Trophoblast cell (in vitro differentiated cells and primary cell): Measurements from ENCODE around the gene MDH1.
A peak's percentile ranks its signal among the peaks of the same experiment; 100 is the strongest.

ENCODE experiments used
- DNase-seq, 2 donors: peaks; one replicate each; pipeline ENCODE4 v3.0.0-alpha.2; 2016
- H2AFZ ChIP-seq: 2 replicates; pipeline ENCODE4 v1.6.1; 2013; ENCODE audit warnings: low read length, moderate library complexity, mild to moderate bottlenecking; ENCODE audit not compliant: insufficient read depth, poor library complexity
- H2AK5ac ChIP-seq: 2 replicates; pipeline ENCODE4 v1.6.1; 2013; ENCODE audit warnings: mild to moderate bottlenecking, low read length
- H2BK120ac ChIP-seq: 2 replicates; pipeline ENCODE4 v1.6.1; 2013; ENCODE audit warnings: low read length, mild to moderate bottlenecking, moderate library complexity; ENCODE audit not compliant: insufficient read depth, poor library complexity
- H2BK12ac ChIP-seq: 2 replicates; pipeline ENCODE4 v1.6.1; 2013; ENCODE audit warnings: mild to moderate bottlenecking, low read length, moderate library complexity
- H2BK5ac ChIP-seq: 2 replicates; pipeline ENCODE4 v1.6.1; 2013; ENCODE audit warnings: low read length, low read depth, moderate library complexity, mild to moderate bottlenecking; ENCODE audit not compliant: poor library complexity
- H3K14ac ChIP-seq: 2 replicates; pipeline ENCODE4 v1.6.1; 2013; ENCODE audit warnings: mild to moderate bottlenecking, low read length
- H3K18ac ChIP-seq: 2 replicates; pipeline ENCODE4 v1.6.1; 2013; ENCODE audit warnings: mild to moderate bottlenecking, low read length
- H3K23ac ChIP-seq: 2 replicates; pipeline ENCODE4 v1.6.1; 2013; ENCODE audit warnings: low read length
- H3K27ac ChIP-seq: 2 replicates; pipeline ENCODE4 v1.5.1; 2013; ENCODE audit warnings: low read depth, mild to moderate bottlenecking, inconsistent platforms, low read length, moderate library complexity
- H3K27me3 ChIP-seq: 2 replicates; pipeline ENCODE4 v1.6.1; 2013; ENCODE audit warnings: inconsistent platforms, mild to moderate bottlenecking, low read length, moderate library complexity; ENCODE audit not compliant: insufficient read depth
- H3K36me3 ChIP-seq, 2 experiments: 1 replicate in 1 of 2; 2 replicates in 1 of 2; pipeline ENCODE4 v1.6.1; 2013; ENCODE audit warnings: low read length in 2 of 2, mild to moderate bottlenecking in 2 of 2, moderate library complexity in 1 of 2; ENCODE audit not compliant: insufficient read depth in 2 of 2, control insufficient read depth in 1 of 2
- H3K4ac ChIP-seq: 2 replicates; pipeline ENCODE4 v1.6.1; 2013; ENCODE audit warnings: low read depth, mild to moderate bottlenecking, low read length, moderate library complexity
- H3K4me1 ChIP-seq, 2 experiments: 1 replicate in 1 of 2; 2 replicates in 1 of 2; pipeline ENCODE4 v1.6.1; 2013; ENCODE audit warnings: low read length in 2 of 2, mild to moderate bottlenecking in 2 of 2, moderate library complexity in 1 of 2; ENCODE audit not compliant: insufficient read depth in 2 of 2, control insufficient read depth in 1 of 2
- H3K4me2 ChIP-seq: 2 replicates; pipeline ENCODE4 v1.6.1; 2013; ENCODE audit warnings: inconsistent platforms, mild to moderate bottlenecking, low read length, moderate library complexity
- H3K4me3 ChIP-seq: 2 replicates; pipeline ENCODE4 v1.5.1; 2013; ENCODE audit warnings: mild to moderate bottlenecking, low read depth, low read length, inconsistent platforms
- H3K79me1 ChIP-seq: one replicate; pipeline ENCODE4 v1.6.1; 2013; ENCODE audit warnings: low read length
- H3K79me2 ChIP-seq: 2 replicates; pipeline ENCODE4 v1.6.1; 2013; ENCODE audit warnings: low read length, mild to moderate bottlenecking; ENCODE audit not compliant: control insufficient read depth, insufficient read depth, poor library complexity
- H3K9ac ChIP-seq: 2 replicates; pipeline ENCODE4 v1.6.1; 2013; ENCODE audit warnings: mild to moderate bottlenecking, low read length
- H3K9me3 ChIP-seq: 2 replicates; pipeline ENCODE4 v1.6.1; 2013; ENCODE audit warnings: low read depth, mild to moderate bottlenecking, control low read depth, inconsistent platforms, low read length; ENCODE audit not compliant: insufficient read depth
- H4K12ac ChIP-seq: 2 replicates; pipeline ENCODE4 v1.6.1; 2013; ENCODE audit warnings: low read depth, mild to moderate bottlenecking, low read length, moderate library complexity
- H4K8ac ChIP-seq: 2 replicates; pipeline ENCODE4 v1.6.1; 2013; ENCODE audit warnings: low read depth, mild to moderate bottlenecking, low read length, moderate library complexity
- H4K91ac ChIP-seq: one replicate; pipeline ENCODE4 v1.6.1; 2013; ENCODE audit warnings: low read depth, mild to moderate bottlenecking, low read length, moderate library complexity
- WGBS: extraction: QIAGEN DNeasy Blood & Tissue Kit; methylation state at CpG from one replicate; pipeline ENCODE4 v1.1.7; 2013; ENCODE audit warnings: missing lambda C conversion rate; ENCODE audit not compliant: insufficient read length, insufficient coverage; ENCODE audit errors: extremely low coverage; 5-methylcytosine and 5-hydroxymethylcytosine counted together

The MDH1 gene

DNA sequence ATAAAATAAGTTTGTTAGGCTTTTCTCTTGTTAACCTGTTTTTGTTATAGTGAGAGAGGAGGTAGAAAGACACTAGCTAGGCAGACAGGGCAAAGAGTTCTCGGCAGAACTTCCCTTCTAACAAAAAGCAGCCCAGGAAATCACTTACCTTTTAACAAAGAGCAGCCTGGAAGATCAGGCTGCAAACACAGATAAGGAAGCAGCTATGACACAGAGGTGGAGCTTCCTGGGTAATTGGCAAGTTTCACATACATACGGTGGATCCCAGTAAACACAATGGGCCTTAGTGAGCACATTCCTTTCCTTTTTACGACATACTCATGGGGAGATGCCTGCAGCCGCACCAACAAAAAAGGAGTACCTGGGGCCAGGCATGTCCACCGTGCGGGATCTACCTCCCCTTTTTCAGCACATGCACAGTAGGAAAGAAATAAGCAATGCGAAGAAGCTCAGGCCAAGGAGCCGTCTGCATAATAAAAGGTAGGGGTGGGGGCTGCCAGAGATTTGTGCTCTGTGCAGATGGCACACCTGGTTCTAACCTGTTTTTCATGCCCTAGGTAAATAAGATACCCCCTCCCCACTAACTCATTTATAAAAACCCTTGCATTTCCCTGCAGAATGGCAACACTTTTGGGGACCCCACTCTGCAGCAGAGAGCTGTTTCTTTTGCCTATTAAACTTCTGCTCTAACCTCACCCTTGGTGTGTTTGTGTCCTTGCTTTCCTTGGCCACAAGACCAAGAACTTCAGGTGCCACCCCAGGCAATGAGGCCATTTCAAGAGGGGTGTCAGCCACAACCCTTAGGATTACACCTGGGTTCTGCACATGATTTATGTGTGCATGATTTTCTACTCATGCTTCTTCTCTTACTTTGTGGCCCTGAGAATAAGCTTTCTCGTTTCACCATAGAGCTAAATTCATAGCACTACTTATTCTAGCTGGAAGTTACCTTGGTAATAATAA, 26.5 kb downstream of the MDH1 start:
- H2BK12ac ChIP-seq = peak overlapping the region; percentile 89
- H4K8ac ChIP-seq = peak overlapping the region; percentile 85
- peaks cover 5% of the 10 kb centered on the region for H3K9me3 ChIP-seq
- peak overlapping the region; percentile 74 for H3K4me2 ChIP-seq
- H3K14ac ChIP-seq = peak overlapping the region; percentile 76
- peaks cover 10 to 16% of the 10 kb centered on the region in 2 experiments for H3K4me1 ChIP-seq
- H2BK5ac ChIP-seq = peak overlapping the region; percentile 95
- H3K4me3 ChIP-seq = no peak overlapping the region
- H3K27ac ChIP-seq = peak overlapping the region; percentile 99
- H2AFZ ChIP-seq = peak overlapping the region; percentile 11
- peaks cover 2% of the 10 kb centered on the region for H3K79me2 ChIP-seq
- H2AK5ac ChIP-seq = peak overlapping the region; percentile 78
- peak; percentile 54 to 83 for DNase-seq
- H4K91ac ChIP-seq = peak overlapping the region; percentile 77
- H3K23ac ChIP-seq = no peak overlapping the region
- H3K27me3 ChIP-seq = no peaks in the 10 kb centered on the region
- H3K4ac ChIP-seq = peak overlapping the region; percentile 47
- peak overlapping the region; percentile 28 for H3K18ac ChIP-seq
- peak overlapping the region; percentile 5 for H3K9ac ChIP-seq
- H4K12ac ChIP-seq = peak overlapping the region; percentile 58
- no CpG with 5 or more reads among the region's 9 CpGs for whole genome bisulfite sequencing
- H3K36me3 ChIP-seq = peaks cover 8 to 10% of the 10 kb centered on the region in 2 experiments
- peak overlapping the region; percentile 90 for H2BK120ac ChIP-seq
- H3K79me1 ChIP-seq = peaks cover 23% of the 10 kb centered on the region

DNA sequence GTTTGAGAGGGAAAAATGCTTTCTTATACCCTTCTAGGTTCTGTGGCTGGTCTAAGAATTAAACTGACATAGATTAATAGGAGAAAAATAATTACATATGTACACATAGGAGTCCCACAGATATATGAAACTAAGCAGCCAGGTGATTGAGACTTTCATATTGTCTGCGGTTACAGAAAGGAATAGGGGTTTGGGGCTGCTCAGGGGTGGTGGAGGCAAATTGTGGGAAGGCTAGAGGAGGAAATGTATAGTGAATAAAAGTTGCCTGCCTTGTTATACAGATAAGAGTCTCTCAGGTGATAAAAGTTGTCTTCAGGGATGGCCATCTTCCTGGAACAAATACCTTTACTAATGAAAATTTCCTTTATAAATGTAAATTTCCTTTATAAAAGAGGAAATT, 28.6 kb downstream of the MDH1 start:
- Histone ChIP-seq H3K9me3 (peaks cover 8% of the 10 kb centered on the region), H3K4me3 (no peak overlapping the region), H2BK12ac (no peak overlapping the region), H3K27me3 (no peaks in the 10 kb centered on the region), H3K79me1 (peaks cover 23% of the 10 kb centered on the region), H4K8ac (no peak overlapping the region), H2BK5ac (no peak overlapping the region), H4K91ac (no peak overlapping the region), H2AFZ (no peak overlapping the region), H4K12ac (no peak overlapping the region), H3K27ac (no peak overlapping the region), H3K9ac (no peak overlapping the region), H3K36me3 (peaks cover 8 to 17% of the 10 kb centered on the region in 2 experiments), H2AK5ac (no peak overlapping the region), H3K4me2 (no peak overlapping the region), H3K4ac (no peak overlapping the region), H3K18ac (no peak overlapping the region), H3K79me2 (peaks cover 2% of the 10 kb centered on the region), H2BK120ac (peak overlapping the region; percentile 20), H3K23ac (no peak overlapping the region), H3K14ac (no peak overlapping the region), H3K4me1 (peaks cover 10 to 16% of the 10 kb centered on the region in 2 experiments)
- no peak for DNase-seq
- no CpG with 5 or more reads among the region's 1 CpG for WGBS

DNA sequence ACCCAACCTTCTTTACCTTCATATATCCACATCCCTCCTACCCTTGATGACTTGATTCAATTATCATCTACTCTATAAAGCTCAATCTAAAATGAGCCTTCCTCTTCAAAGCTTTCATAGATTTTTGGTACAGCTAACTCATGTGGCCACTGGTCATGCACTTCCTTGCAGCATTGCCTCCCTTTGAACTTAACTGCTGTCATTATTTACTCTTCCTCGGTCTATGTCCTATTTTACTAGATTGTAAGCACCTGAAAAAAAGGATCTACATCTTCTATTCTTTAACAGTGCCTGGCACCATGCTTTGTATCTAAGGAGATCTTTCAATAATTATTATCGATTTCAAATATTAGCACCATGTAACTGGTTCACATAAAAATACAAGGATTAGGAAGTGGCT, 30.6 kb downstream of the MDH1 start:
- no peak overlapping the region for H3K18ac ChIP-seq
- H3K27me3 ChIP-seq = no peaks in the 10 kb centered on the region
- H4K12ac ChIP-seq = no peak overlapping the region
- no peak overlapping the region for H3K4me3 ChIP-seq
- no peak overlapping the region for H3K14ac ChIP-seq
- no peak overlapping the region for H2AK5ac ChIP-seq
- H2BK5ac ChIP-seq = no peak overlapping the region
- no peak overlapping the region for H2BK120ac ChIP-seq
- H3K79me1 ChIP-seq = peaks cover 8% of the 10 kb centered on the region
- no peak overlapping the region for H2BK12ac ChIP-seq
- no peak overlapping the region for H3K4ac ChIP-seq
- H3K79me2 ChIP-seq = no peaks in the 10 kb centered on the region
- peaks cover 3 to 7% of the 10 kb centered on the region in 2 experiments for H3K4me1 ChIP-seq
- H4K8ac ChIP-seq = no peak overlapping the region
- H3K4me2 ChIP-seq = no peak overlapping the region
- H3K36me3 ChIP-seq = peaks cover 8 to 20% of the 10 kb centered on the region in 2 experiments
- H4K91ac ChIP-seq = no peak overlapping the region
- no peak overlapping the region for H3K9ac ChIP-seq
- no CpG with 5 or more reads among the region's 2 CpGs for WGBS
- H2AFZ ChIP-seq = no peak overlapping the region
- no peak for DNase-seq
- H3K27ac ChIP-seq = no peak overlapping the region
- H3K23ac ChIP-seq = no peak overlapping the region
- peaks cover 10% of the 10 kb centered on the region for H3K9me3 ChIP-seq

DNA sequence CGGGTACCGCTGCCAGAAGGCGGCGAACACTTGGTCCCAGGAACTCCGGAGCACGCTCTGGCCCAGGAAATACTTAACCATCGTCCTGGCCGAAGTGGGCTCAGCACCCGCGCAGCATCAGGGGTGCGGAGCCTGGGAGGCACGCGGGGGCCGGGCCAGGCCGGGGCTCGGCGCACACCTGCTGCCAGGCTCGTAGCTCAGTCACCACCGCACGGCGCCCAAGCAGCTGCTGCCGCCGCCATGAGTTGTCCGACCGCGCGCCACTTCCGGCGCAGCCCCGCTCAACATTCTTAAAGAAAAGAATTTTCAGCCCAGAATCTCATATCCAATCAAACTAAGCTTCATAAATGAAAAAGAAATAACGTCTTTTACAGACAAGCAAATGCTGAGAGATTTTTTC, 34.0 kb downstream of the MDH1 start:
- H2BK5ac ChIP-seq = no peak overlapping the region
- no peak overlapping the region for H3K23ac ChIP-seq
- no peak overlapping the region for H3K9ac ChIP-seq
- H3K4me2 ChIP-seq = no peak overlapping the region
- no peaks in the 10 kb centered on the region for H3K4me1 ChIP-seq
- H3K79me1 ChIP-seq = no peaks in the 10 kb centered on the region
- H2BK120ac ChIP-seq = no peak overlapping the region
- no peaks in the 10 kb centered on the region for H3K27me3 ChIP-seq
- H4K8ac ChIP-seq = no peak overlapping the region
- no peak overlapping the region for H3K4ac ChIP-seq
- H3K4me3 ChIP-seq = no peak overlapping the region
- H3K36me3 ChIP-seq = peaks cover 11 to 20% of the 10 kb centered on the region in 2 experiments
- H3K79me2 ChIP-seq = no peaks in the 10 kb centered on the region
- no peak overlapping the region for H3K14ac ChIP-seq
- DNase-seq = no peak
- peaks cover 16% of the 10 kb centered on the region for H3K9me3 ChIP-seq
- H4K12ac ChIP-seq = no peak overlapping the region
- H2BK12ac ChIP-seq = no peak overlapping the region
- H2AFZ ChIP-seq = no peak overlapping the region
- H3K27ac ChIP-seq = no peak overlapping the region
- no CpG with 5 or more reads among the region's 31 CpGs for WGBS
- H4K91ac ChIP-seq = no peak overlapping the region
- H3K18ac ChIP-seq = no peak overlapping the region
- no peak overlapping the region for H2AK5ac ChIP-seq
